Lung (tissue), 12 donors: Measurements from ENCODE around the gene CCDC127. TPM values are rescaled to one million over a fixed set of nuclear protein-coding genes. Genes with fewer than 3 reads are reported as not detected.
"Not testable (repeated sequence)": the region's sequence is repeated elsewhere in the genome, so short reads cannot be mapped to it uniquely, and the experiment has no call there.

ENCODE experiments used
- ATAC-seq: fragments of 200-7000 bp; cut with Tn5 transposase; one replicate; pipeline ENCODE4 v1.9.1; 2020; ENCODE audit warnings: moderate number of reproducible peaks; ENCODE audit not compliant: insufficient read depth, low FRiP score
- DNase-seq, 3 donors: peaks; one replicate each; pipeline ENCODE4 v3.0.0-alpha.2; 2013 to 2017
- H3K27ac ChIP-seq, 2 donors: one replicate each; pipeline ENCODE4 v1.5.1; 2013; ENCODE audit warnings: mild to moderate bottlenecking in 2 of 2, moderate library complexity in 2 of 2, control low read depth in 1 of 2, inconsistent platforms in 1 of 2, low read depth in 1 of 2, low read length in 1 of 2
- H3K27me3 ChIP-seq, 3 donors: one replicate each; pipeline ENCODE4 v1.5.1; 2013; ENCODE audit warnings: low read length in 2 of 3; ENCODE audit not compliant: control insufficient read depth in 3 of 3, insufficient read depth in 3 of 3
- H3K36me3 ChIP-seq, 4 donors: one replicate each; pipeline ENCODE4 v1.5.1; 2013; ENCODE audit warnings: low read length in 4 of 4, mild to moderate bottlenecking in 1 of 4, moderate library complexity in 1 of 4; ENCODE audit not compliant: control insufficient read depth in 4 of 4, insufficient read depth in 4 of 4
- H3K4me1 ChIP-seq, 5 donors: one replicate each; pipeline ENCODE4 v1.5.1; 2013; ENCODE audit warnings: low read length in 5 of 5, mild to moderate bottlenecking in 2 of 5, moderate library complexity in 1 of 5; ENCODE audit not compliant: control insufficient read depth in 5 of 5, insufficient read depth in 5 of 5
- H3K4me3 ChIP-seq: one replicate; pipeline ENCODE4 v1.5.1; 2013; ENCODE audit warnings: mild to moderate bottlenecking, control low read depth, moderate library complexity
- H3K9ac ChIP-seq, 2 donors: one replicate each; pipeline ENCODE4 v1.5.1; 2013; ENCODE audit warnings: low read length in 2 of 2, control low read depth in 1 of 2; ENCODE audit not compliant: insufficient read depth in 1 of 2
- H3K9me3 ChIP-seq, 4 donors: one replicate each; pipeline ENCODE4 v1.5.1; 2013; ENCODE audit warnings: low read length in 3 of 4, mild to moderate bottlenecking in 1 of 4, moderate library complexity in 1 of 4; ENCODE audit not compliant: control insufficient read depth in 4 of 4, insufficient read depth in 3 of 4
- WGBS, 2 donors: extraction: QIAGEN DNeasy Blood & Tissue Kit; methylation state at CpG; one replicate each; pipeline ENCODE4 v1.1.7; 2013; 5-methylcytosine and 5-hydroxymethylcytosine counted together
- polyA plus RNA-seq, 2 donors: library from polyadenylated mRNA; stranded (reverse); fragments of 200-250 nt; gene quantifications; one replicate each; pipeline ENCODE4 v1.2.1, GENCODE V29; 2013
- total RNA-seq, 2 donors: library from RNA; depleted of rRNA in 1 of 2; stranded (reverse); fragments of >200 nt in 1 of 2; gene quantifications; one replicate each; pipeline ENCODE4 v1.2.1, GENCODE V29; 2014 to 2021
- TF ChIP-seq, protein P1 (sequence below): IDR thresholded peaks from 2 replicates; pipeline ENCODE4 v1.5.1; 2012; ENCODE audit warnings: mild to moderate bottlenecking; ENCODE audit errors: control extremely low read depth, extremely low read depth
- donor health status: control.
- donor health status: control.
- donor health status: Bipolar disorder and iron deficiency.
- donor health status: healthy.
- donor health status: DM: yes; HTN: yes; CAD: no.

The CCDC127 gene
- total and polyA plus RNA-seq, 4 donors = 2.1 to 6.4 (median 3.9) TPM

DNA sequence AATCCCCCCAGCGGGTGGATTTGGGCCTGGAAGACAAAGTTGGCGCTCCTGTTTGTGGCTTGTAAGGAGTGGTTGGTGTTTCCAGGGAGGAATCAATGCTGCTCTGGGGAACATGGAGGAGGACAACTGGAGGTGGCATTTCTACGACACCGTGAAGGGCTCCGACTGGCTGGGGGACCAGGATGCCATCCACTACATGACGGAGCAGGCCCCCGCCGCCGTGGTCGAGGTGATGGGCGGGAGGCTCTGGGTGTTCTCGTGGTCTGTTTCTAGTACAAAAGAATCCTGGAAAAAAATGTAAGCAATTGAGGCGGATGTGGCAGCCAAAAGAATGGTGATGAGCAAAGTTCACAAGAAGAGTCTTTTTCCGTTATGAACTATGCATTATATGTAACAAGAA, 7.4 kb upstream of the CCDC127 start:
- Histone ChIP-seq H3K4me1 (peaks cover 0 to 7% (median 1%) of the 10 kb centered on the region in 5 donors), H3K27me3 (no peaks in the 10 kb centered on the region), H3K36me3 (peaks cover 14 to 41% (median 30%) of the 10 kb centered on the region in 4 donors), H3K27ac (no peak overlapping the region), H3K9me3 (no peaks in the 10 kb centered on the region), H3K9ac (no peak overlapping the region), H3K4me3 (no peak overlapping the region)
- ATAC-seq = no peak
- no peak for DNase-seq
- WGBS, 2 donors = 97% methylated on average over 14 of the region's 14 CpGs
- TF ChIP-seq, protein P1, sequence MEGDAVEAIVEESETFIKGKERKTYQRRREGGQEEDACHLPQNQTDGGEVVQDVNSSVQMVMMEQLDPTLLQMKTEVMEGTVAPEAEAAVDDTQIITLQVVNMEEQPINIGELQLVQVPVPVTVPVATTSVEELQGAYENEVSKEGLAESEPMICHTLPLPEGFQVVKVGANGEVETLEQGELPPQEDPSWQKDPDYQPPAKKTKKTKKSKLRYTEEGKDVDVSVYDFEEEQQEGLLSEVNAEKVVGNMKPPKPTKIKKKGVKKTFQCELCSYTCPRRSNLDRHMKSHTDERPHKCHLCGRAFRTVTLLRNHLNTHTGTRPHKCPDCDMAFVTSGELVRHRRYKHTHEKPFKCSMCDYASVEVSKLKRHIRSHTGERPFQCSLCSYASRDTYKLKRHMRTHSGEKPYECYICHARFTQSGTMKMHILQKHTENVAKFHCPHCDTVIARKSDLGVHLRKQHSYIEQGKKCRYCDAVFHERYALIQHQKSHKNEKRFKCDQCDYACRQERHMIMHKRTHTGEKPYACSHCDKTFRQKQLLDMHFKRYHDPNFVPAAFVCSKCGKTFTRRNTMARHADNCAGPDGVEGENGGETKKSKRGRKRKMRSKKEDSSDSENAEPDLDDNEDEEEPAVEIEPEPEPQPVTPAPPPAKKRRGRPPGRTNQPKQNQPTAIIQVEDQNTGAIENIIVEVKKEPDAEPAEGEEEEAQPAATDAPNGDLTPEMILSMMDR = no peak

GRCh38 chr5:223791-224190, 5.8 kb upstream of the CCDC127 start:
- DNase-seq (no peak), ATAC-seq (no peak)
- TF ChIP-seq, protein P1 = no peak
- Histone ChIP-seq H3K27ac (no peak overlapping the region), H3K36me3 (peaks cover 7 to 34% (median 27%) of the 10 kb centered on the region in 4 donors), H3K9me3 (no peaks in the 10 kb centered on the region), H3K4me1 (peaks cover 3 to 15% (median 5%) of the 10 kb centered on the region in 5 donors), H3K9ac (no peak overlapping the region), H3K4me3 (no peak overlapping the region), H3K27me3 (no peaks in the 10 kb centered on the region)
- WGBS, 2 donors = 71 to 72% methylated on average over 6 of the region's 6 CpGs

DNA sequence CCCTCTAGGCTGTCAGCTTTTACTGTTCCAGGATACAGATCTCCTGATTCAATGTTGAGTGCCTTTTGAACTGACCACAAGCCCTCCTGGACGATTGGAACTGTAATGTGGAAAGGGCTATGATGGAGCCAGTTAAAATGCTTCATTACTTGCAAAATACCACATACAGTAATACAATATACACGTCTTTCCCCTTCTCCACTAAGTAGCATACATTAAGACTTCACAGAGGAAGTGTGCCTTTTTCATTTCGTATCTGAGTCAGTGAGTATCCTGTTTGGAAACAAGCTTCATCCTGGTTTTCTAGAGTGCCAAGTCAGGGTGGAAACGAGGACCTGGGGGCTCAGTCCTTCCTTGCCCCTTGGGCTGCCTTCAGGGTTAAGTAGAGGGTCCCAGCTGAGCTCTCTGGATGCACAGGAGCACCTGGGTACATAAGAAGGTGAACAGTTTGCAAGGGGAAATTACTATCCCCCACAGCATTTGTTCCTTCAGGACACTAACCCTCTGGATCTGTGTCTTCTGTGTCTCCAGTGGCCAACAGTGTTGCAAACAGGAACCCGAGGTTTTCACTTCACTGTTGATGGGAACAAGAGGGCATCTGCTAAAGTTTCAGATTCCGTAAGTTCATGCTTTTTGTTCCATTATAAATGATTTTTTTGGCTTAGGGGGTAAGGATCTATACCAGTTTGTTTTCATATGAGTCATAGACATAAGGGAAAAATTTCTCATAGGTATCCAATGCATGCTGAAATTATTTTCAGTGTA, 5.2 kb upstream of the CCDC127 start:
- Histone ChIP-seq H3K36me3 (peaks cover 3 to 30% (median 25%) of the 10 kb centered on the region in 4 donors), H3K4me1 (peaks cover 3 to 15% (median 5%) of the 10 kb centered on the region in 5 donors)
- not testable (repeated sequence) for DNase-seq, H3K9ac ChIP-seq, H3K27me3 ChIP-seq, H3K9me3 ChIP-seq, H3K27ac ChIP-seq, ATAC-seq, H3K4me3 ChIP-seq
- WGBS, 2 donors = 23 to 47% methylated on average over 6 of the region's 6 CpGs

DNA sequence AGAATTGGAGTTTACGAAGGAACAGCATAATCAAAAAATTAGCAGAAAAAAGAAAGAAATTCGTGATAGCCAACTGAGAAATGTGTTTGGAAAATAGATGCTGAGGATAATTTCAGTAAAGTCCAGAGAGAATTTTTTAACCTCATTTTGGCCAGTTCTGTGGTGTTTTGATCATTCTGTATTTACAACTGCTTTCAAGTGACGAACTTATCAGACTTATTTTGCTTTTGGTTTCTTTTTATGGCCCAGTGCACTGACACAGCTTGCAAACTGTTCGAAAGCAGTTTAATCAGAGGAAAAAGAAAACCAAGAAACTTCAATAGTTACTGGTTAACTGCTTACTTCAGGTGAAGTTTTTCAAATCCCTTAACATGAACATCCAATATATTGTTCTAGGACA, 2.0 kb upstream of the CCDC127 start:
- 21 to 27% methylated on average over 4 of the region's 4 CpGs for WGBS, 2 donors
- Histone ChIP-seq H3K4me1 (peaks cover 3 to 15% (median 5%) of the 10 kb centered on the region in 5 donors), H3K9me3 (no peaks in the 10 kb centered on the region), H3K27ac (peak overlapping the region in 1 of 2 donors; percentile 17), H3K4me3 (no peak overlapping the region), H3K27me3 (no peaks in the 10 kb centered on the region), H3K9ac (peak overlapping the region in 1 of 2 donors; percentile 23), H3K36me3 (peaks cover 0 to 9% (median 5%) of the 10 kb centered on the region in 4 donors)
- ATAC-seq (no peak), DNase-seq (peak in 1 of 3 donors; percentile 15)
- TF ChIP-seq, protein P1 = no peak
